ENCODE results near the gene TANC1.

GRCh38 chr2:158994920-158995676 is 26.7 kb downstream of the TANC1 start:
- TF ChIP-seq CTCF (conservative IDR thresholded peaks at IDR 0.05; ENCODE audit: low read depth in 2 of 2) (no peak), NANOG (IDR thresholded peaks at IDR 0.05; ENCODE audit: borderline replicate concordance) (no peak), JUNB (IDR thresholded peaks at IDR 0.05; ENCODE audit: unreplicated experiment) (no peak), EZH2 (IDR thresholded peaks at IDR 0.05; ENCODE audit: low read depth, unreplicated experiment) (no peak), POLR2AphosphoS5 (IDR thresholded peaks at IDR 0.05; ENCODE audit: low read depth) (no peak)
- TF ChIP-seq, protein P1, sequence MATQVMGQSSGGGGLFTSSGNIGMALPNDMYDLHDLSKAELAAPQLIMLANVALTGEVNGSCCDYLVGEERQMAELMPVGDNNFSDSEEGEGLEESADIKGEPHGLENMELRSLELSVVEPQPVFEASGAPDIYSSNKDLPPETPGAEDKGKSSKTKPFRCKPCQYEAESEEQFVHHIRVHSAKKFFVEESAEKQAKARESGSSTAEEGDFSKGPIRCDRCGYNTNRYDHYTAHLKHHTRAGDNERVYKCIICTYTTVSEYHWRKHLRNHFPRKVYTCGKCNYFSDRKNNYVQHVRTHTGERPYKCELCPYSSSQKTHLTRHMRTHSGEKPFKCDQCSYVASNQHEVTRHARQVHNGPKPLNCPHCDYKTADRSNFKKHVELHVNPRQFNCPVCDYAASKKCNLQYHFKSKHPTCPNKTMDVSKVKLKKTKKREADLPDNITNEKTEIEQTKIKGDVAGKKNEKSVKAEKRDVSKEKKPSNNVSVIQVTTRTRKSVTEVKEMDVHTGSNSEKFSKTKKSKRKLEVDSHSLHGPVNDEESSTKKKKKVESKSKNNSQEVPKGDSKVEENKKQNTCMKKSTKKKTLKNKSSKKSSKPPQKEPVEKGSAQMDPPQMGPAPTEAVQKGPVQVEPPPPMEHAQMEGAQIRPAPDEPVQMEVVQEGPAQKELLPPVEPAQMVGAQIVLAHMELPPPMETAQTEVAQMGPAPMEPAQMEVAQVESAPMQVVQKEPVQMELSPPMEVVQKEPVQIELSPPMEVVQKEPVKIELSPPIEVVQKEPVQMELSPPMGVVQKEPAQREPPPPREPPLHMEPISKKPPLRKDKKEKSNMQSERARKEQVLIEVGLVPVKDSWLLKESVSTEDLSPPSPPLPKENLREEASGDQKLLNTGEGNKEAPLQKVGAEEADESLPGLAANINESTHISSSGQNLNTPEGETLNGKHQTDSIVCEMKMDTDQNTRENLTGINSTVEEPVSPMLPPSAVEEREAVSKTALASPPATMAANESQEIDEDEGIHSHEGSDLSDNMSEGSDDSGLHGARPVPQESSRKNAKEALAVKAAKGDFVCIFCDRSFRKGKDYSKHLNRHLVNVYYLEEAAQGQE (IDR thresholded peaks at IDR 0.05; ENCODE audit: unreplicated experiment): no peak
